ENCODE data around the gene TIPARP.

DNA sequence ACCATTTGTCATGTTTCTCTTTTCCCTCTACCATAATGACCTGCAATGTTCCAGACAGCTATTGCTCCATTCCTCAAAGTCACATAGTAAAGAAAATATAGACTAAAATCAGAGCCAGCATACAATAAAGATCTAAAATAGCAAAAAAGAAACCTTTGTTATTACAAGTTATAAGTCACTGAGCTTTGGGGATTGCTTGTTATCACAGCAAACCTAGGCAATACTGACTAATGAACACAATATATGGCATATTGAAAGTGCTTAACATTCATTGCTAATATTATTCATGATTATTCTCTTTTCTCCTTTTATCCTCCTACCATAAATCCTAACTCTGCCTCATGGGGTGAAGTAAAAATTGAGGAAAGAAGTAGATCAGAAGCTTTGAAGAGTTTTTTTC, 27.4 kb upstream of the TIPARP start:
- TF ChIP-seq, protein P1, sequence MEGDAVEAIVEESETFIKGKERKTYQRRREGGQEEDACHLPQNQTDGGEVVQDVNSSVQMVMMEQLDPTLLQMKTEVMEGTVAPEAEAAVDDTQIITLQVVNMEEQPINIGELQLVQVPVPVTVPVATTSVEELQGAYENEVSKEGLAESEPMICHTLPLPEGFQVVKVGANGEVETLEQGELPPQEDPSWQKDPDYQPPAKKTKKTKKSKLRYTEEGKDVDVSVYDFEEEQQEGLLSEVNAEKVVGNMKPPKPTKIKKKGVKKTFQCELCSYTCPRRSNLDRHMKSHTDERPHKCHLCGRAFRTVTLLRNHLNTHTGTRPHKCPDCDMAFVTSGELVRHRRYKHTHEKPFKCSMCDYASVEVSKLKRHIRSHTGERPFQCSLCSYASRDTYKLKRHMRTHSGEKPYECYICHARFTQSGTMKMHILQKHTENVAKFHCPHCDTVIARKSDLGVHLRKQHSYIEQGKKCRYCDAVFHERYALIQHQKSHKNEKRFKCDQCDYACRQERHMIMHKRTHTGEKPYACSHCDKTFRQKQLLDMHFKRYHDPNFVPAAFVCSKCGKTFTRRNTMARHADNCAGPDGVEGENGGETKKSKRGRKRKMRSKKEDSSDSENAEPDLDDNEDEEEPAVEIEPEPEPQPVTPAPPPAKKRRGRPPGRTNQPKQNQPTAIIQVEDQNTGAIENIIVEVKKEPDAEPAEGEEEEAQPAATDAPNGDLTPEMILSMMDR (IDR thresholded peaks at IDR 0.05; ENCODE audit: low read depth, low read length, missing input control) = no peak
- TF ChIP-seq, protein P2, sequence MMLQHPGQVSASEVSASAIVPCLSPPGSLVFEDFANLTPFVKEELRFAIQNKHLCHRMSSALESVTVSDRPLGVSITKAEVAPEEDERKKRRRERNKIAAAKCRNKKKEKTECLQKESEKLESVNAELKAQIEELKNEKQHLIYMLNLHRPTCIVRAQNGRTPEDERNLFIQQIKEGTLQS (IDR thresholded peaks at IDR 0.05) = no peak
- TF ChIP-seq, protein P3, sequence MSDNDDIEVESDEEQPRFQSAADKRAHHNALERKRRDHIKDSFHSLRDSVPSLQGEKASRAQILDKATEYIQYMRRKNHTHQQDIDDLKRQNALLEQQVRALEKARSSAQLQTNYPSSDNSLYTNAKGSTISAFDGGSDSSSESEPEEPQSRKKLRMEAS (IDR thresholded peaks at IDR 0.05) = no peak
- TF ChIP-seq REST (IDR thresholded peaks at IDR 0.05) = no peak
- TF ChIP-seq RXRA (IDR thresholded peaks at IDR 0.05) = no peak
- no peak for TF ChIP-seq SP1 (IDR thresholded peaks at IDR 0.05)
- TF ChIP-seq RAD21 (IDR thresholded peaks at IDR 0.05) = no peak
- TF ChIP-seq, protein P4, sequence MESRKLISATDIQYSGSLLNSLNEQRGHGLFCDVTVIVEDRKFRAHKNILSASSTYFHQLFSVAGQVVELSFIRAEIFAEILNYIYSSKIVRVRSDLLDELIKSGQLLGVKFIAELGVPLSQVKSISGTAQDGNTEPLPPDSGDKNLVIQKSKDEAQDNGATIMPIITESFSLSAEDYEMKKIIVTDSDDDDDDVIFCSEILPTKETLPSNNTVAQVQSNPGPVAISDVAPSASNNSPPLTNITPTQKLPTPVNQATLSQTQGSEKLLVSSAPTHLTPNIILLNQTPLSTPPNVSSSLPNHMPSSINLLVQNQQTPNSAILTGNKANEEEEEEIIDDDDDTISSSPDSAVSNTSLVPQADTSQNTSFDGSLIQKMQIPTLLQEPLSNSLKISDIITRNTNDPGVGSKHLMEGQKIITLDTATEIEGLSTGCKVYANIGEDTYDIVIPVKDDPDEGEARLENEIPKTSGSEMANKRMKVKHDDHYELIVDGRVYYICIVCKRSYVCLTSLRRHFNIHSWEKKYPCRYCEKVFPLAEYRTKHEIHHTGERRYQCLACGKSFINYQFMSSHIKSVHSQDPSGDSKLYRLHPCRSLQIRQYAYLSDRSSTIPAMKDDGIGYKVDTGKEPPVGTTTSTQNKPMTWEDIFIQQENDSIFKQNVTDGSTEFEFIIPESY (IDR thresholded peaks at IDR 0.05) = no peak
